HG03342 (cell line): ENCODE data around the gene PDE7B.
"Not testable (repeated sequence)": the region's sequence is repeated elsewhere in the genome, so short reads cannot be mapped to it uniquely, and the experiment has no call there.

Source experiments
- ATAC-seq: cut with Tn5 transposase; IDR thresholded peaks from one replicate; pipeline ENCODE4 v1.9.1; 2021; ENCODE audit warnings: mild to moderate bottlenecking, moderate library complexity; ENCODE audit not compliant: unreplicated experiment

PDE7B gene

GRCh38 chr6:136095986-136096385, 244.5 kb downstream of the PDE7B start:
- no peak for ATAC-seq

- ATAC-seq = no peak
Observed at GRCh38 chr6:136102991-136103688, 251.6 kb downstream of the PDE7B start.

GRCh38 chr6:136103763-136104311, 252.3 kb downstream of the PDE7B start:
- ATAC-seq = no peak

GRCh38 chr6:136104556-136104955, 253.1 kb downstream of the PDE7B start:
- no peak for ATAC-seq

GRCh38 chr6:136105797-136106196, 254.3 kb downstream of the PDE7B start:
- ATAC-seq = not testable (repeated sequence)

- no peak for ATAC-seq
Observed at GRCh38 chr6:136108361-136108945, 257.0 kb downstream of the PDE7B start.

GRCh38 chr6:136111831-136112230, 260.3 kb downstream of the PDE7B start:
- no peak for ATAC-seq

GRCh38 chr6:136112262-136112661, 260.8 kb downstream of the PDE7B start:
- no peak for ATAC-seq

- ATAC-seq = no peak
Observed at GRCh38 chr6:136113736-136114173, 262.3 kb downstream of the PDE7B start.

- no peak for ATAC-seq
Observed at GRCh38 chr6:136114661-136115060, 263.2 kb downstream of the PDE7B start.

- ATAC-seq = no peak
Observed at GRCh38 chr6:136115941-136116340, 264.4 kb downstream of the PDE7B start.

GRCh38 chr6:136117081-136117480, 265.6 kb downstream of the PDE7B start:
- ATAC-seq = no peak

- ATAC-seq = no peak
Observed at GRCh38 chr6:136118787-136119186, 267.3 kb downstream of the PDE7B start.

- no peak for ATAC-seq
Observed at GRCh38 chr6:136123468-136123867, 272.0 kb downstream of the PDE7B start.

GRCh38 chr6:136125585-136125984, 274.1 kb downstream of the PDE7B start:
- no peak for ATAC-seq

- ATAC-seq = no peak
Observed at GRCh38 chr6:136127873-136128272, 276.4 kb downstream of the PDE7B start.

- ATAC-seq = no peak
Observed at GRCh38 chr6:136129365-136129764, 277.9 kb downstream of the PDE7B start.

- ATAC-seq = no peak
Observed at GRCh38 chr6:136134268-136134667, 282.8 kb downstream of the PDE7B start.

- ATAC-seq = no peak
Observed at GRCh38 chr6:136134751-136135150, 283.2 kb downstream of the PDE7B start.

GRCh38 chr6:136136274-136136673, 284.8 kb downstream of the PDE7B start:
- ATAC-seq = no peak

- no peak for ATAC-seq
Observed at GRCh38 chr6:136137008-136137692, 285.6 kb downstream of the PDE7B start.
